ENCODE results near the gene KCNJ1. TPM values are rescaled to one million over a fixed set of nuclear protein-coding genes. Genes with fewer than 3 reads are reported as not detected.

KCNJ1 gene
- total and polyA plus RNA-seq, 2 donors (not counting 3 experiments of a cell fraction or from before 2014, with no cell fraction given), result not detected

- ChIA-PET POLR2A (no interaction called here), CTCF (no interaction called here)
- Histone ChIP-seq H3K4me1 (ENCODE audit: control insufficient read depth, extremely low read depth, insufficient read depth, low read length) (no peaks in the 10 kb centered on the region), H3K9ac (replicated peaks; ENCODE audit: extremely low read depth, insufficient read depth, low read length) (no peak overlapping the region), H2AFZ (ENCODE audit: low read depth, low read length) (no peak overlapping the region), H3K4me3 (replicated peaks in 1 of 3; ENCODE audit: insufficient read depth in 1 of 3, low read depth in 1 of 3, low read length in 3 of 3) (no peak overlapping the region), H3K27me3 (ENCODE audit: control insufficient read depth in 2 of 2, insufficient read depth in 2 of 2, low read length in 2 of 2) (peaks cover 11 to 17% of the 10 kb centered on the region in 2 experiments), H3K27ac (ENCODE audit: insufficient read depth, low read depth, low read length) (no peak overlapping the region), H3K9me3 (replicated peaks; ENCODE audit: control insufficient read depth, insufficient read depth, low read length) (no peaks in the 10 kb centered on the region), H3K79me2 (ENCODE audit: control insufficient read depth, insufficient read depth, low read length) (no peaks in the 10 kb centered on the region), H4K20me1 (replicated peaks; ENCODE audit: control insufficient read depth, extremely low read depth, insufficient read depth, low read length) (no peaks in the 10 kb centered on the region), H3K36me3 (ENCODE audit: control insufficient read depth in 2 of 2, extremely low read depth in 1 of 2, insufficient read depth in 2 of 2, low read length in 2 of 2) (no peaks in the 10 kb centered on the region), H3K9me1 (replicated peaks; ENCODE audit: control insufficient read depth, extremely low read depth, insufficient read depth, low read length) (no peaks in the 10 kb centered on the region), H3K4me2 (ENCODE audit: insufficient read depth, low read length) (no peak overlapping the region)
- no TSS peak for BruUV-seq (replicated peaks)
- intact Hi-C loops (cut with micrococcal nuclease) (no loop called here), dilution Hi-C loops (cut with MboI; ENCODE audit: extremely low pct_ligation_motif_present, low sequenced_read_pairs) (no loop called here)
- DNase-seq (ENCODE audit: low read depth, low spot score) (no peak), FAIRE-seq (no peak)
- TF ChIP-seq GATA2 (IDR thresholded peaks at IDR 0.05; ENCODE audit: insufficient read depth, insufficient read length, low read depth, low read length), result no peak
- TF ChIP-seq CTCF (IDR thresholded peaks at IDR 0.05; ENCODE audit: extremely low read depth in 1 of 2, insufficient read depth in 1 of 2, low read depth in 1 of 2, low read length in 2 of 2), result no peak
These were observed 30.7 kb upstream of the KCNJ1 start for GRCh38 chr11:128897826-128898225.

GRCh38 chr11:128896356-128896755 lies 29.3 kb upstream of the KCNJ1 start:
- BruUV-seq (replicated peaks), result no TSS peak
- H3K79me2 ChIP-seq (ENCODE audit: control insufficient read depth, insufficient read depth, low read length), result no peaks in the 10 kb centered on the region
- POLR2A ChIA-PET, result no interaction called here
- intact Hi-C loops (cut with micrococcal nuclease) (no loop called here), dilution Hi-C loops (cut with MboI; ENCODE audit: extremely low pct_ligation_motif_present, low sequenced_read_pairs) (no loop called here)
- H3K9me3 ChIP-seq (replicated peaks; ENCODE audit: control insufficient read depth, insufficient read depth, low read length), result no peaks in the 10 kb centered on the region
- TF ChIP-seq JUN (IDR thresholded peaks at IDR 0.05; ENCODE audit: borderline replicate concordance, insufficient read depth, insufficient read length, low read depth) (no peak), CTCF (IDR thresholded peaks at IDR 0.05; ENCODE audit: extremely low read depth in 1 of 2, insufficient read depth in 1 of 2, low read depth in 1 of 2, low read length in 2 of 2) (no peak), GATA2 (IDR thresholded peaks at IDR 0.05; ENCODE audit: insufficient read depth, insufficient read length, low read depth, low read length) (no peak), MYC (IDR thresholded peaks at IDR 0.05; ENCODE audit: low read depth, low read length) (no peak), EZH2 (IDR thresholded peaks at IDR 0.05; ENCODE audit: borderline replicate concordance, low read depth, low read length, severe bottlenecking) (no peak)
- H3K4me1 ChIP-seq (ENCODE audit: control insufficient read depth, extremely low read depth, insufficient read depth, low read length), result no peaks in the 10 kb centered on the region
- H4K20me1 ChIP-seq (replicated peaks; ENCODE audit: control insufficient read depth, extremely low read depth, insufficient read depth, low read length), result no peaks in the 10 kb centered on the region
- no peak overlapping the region for H3K4me2 ChIP-seq (ENCODE audit: insufficient read depth, low read length)
- H2AFZ ChIP-seq (ENCODE audit: low read depth, low read length), result no peak overlapping the region
- CTCF ChIA-PET, result no interaction called here
- no peaks in the 10 kb centered on the region for H3K36me3 ChIP-seq (ENCODE audit: control insufficient read depth in 2 of 2, extremely low read depth in 1 of 2, insufficient read depth in 2 of 2, low read length in 2 of 2)
- no peak overlapping the region for H3K27ac ChIP-seq (ENCODE audit: insufficient read depth, low read depth, low read length)
- no peak for DNase-seq (ENCODE audit: low read depth, low spot score)
- no peak for FAIRE-seq
- H3K4me3 ChIP-seq (replicated peaks in 1 of 3; ENCODE audit: insufficient read depth in 1 of 3, low read depth in 1 of 3, low read length in 3 of 3), result no peak overlapping the region
- peaks cover 4 to 7% of the 10 kb centered on the region in 2 experiments for H3K27me3 ChIP-seq (ENCODE audit: control insufficient read depth in 2 of 2, insufficient read depth in 2 of 2, low read length in 2 of 2)
- no peaks in the 10 kb centered on the region for H3K9me1 ChIP-seq (replicated peaks; ENCODE audit: control insufficient read depth, extremely low read depth, insufficient read depth, low read length)
- H3K9ac ChIP-seq (replicated peaks; ENCODE audit: extremely low read depth, insufficient read depth, low read length), result no peak overlapping the region
